GM23248 (cell line): Measurements from ENCODE around the gene ATP5F1D.

Source experiments
- EZH2 ChIP-seq: fragments of 200-600 bp; sonication (generic); IDR thresholded peaks from 2 replicates; pipeline ENCODE4 v1.6.1; 2018; ENCODE audit warnings: antibody characterized with exemption, mild to moderate bottlenecking; ENCODE audit not compliant: insufficient read depth, poor library complexity, severe bottlenecking
- EZH2phosphoT487 ChIP-seq: fragments of 200-600 bp; sonication (generic); IDR thresholded peaks from 2 replicates; pipeline ENCODE4 v1.6.1; 2018; ENCODE audit warnings: antibody characterized with exemption, moderate library complexity, mild to moderate bottlenecking, low read depth; ENCODE audit not compliant: insufficient read depth

GRCh38 chr19:1238369-1239303, 2.9 kb upstream of the ATP5F1D start:
- TF ChIP-seq EZH2 (no peak), EZH2phosphoT487 (no peak)
